GM21723 (cell line): ENCODE measurements around the gene TRPM1.
A peak's percentile ranks its signal among the peaks of the same experiment; 100 is the strongest.

ENCODE experiments used
- ATAC-seq: cut with Tn5 transposase; IDR thresholded peaks from one replicate; pipeline ENCODE4 v1.9.1; 2021; ENCODE audit warnings: mild to moderate bottlenecking, moderate library complexity; ENCODE audit not compliant: unreplicated experiment

TRPM1 gene

GRCh38 chr15:31101262-31102038, at the start of gene TRPM1:
Gene TRPM1 (minus strand): TSS chr15:31101725. CDS start chr15:31081355, 20,370 bp downstream.
- no peak for ATAC-seq

DNA sequence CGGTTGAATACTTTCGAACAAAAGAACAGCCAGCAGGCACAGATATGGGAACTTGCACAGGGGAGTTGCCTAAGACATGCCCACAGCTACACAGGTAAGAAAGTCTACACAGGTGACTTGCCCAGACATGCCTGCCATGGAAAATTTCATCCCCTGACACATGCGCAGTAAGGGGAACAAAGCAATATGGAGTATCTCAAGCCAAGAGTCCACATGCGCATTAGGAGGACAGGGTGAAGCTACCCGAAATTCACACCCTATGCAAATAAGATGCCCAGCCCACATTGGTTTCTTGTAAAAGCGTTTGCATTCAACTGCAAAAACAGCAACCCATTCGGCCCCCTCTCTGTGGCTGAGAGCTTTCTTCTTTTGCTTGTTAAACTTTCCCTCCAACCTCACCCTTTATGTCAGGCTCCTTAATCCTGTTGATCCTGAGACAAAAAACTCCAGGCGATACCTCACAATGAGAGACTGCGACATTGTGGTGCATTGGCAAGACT, 49.3 kb upstream of the TRPM1 start:
- no peak for ATAC-seq

GRCh38 chr15:31149987-31150386, 48.5 kb upstream of the TRPM1 start:
- no peak for ATAC-seq

- ATAC-seq: no peak
These were observed 47.6 kb upstream of the TRPM1 start for GRCh38 chr15:31149088-31149505.

DNA sequence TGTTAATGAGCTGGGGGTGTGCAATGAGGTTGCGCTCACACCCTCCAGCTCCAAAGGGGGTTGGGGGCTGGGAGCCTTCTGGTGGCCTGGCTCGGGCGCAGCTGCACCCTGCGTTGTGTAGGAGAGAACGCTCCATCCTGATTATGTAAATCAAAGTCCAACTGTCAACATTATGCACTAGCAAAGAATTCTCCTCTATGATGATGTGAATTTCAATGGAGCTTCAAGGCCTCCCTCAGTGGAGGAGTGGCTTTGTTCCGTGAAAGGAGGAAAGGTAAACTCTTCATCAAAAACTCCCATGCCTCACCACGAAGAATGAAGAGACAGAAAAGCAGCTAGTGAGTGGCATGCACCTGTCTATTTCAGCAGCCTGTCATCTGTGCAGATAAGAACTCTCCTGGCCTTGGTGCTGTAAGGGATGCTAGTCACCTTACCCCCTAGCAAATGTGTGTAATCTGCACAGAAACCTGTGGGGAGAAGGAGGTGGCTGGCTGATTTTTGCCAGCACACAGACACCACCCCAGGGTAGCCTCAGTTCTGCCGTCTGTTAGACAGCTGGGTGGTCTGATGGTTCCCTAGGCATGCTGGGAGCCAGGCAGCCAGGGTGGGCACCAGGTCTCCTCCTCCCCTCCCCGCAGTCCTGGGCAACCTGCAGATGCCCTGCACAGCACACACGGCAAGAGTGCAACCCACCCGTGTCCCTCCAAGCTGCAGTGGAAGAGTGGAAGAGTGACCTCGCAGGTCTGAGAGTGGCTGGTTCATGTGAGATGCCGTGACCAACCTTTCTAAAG, 47.0 kb upstream of the TRPM1 start:
- no peak for ATAC-seq

DNA sequence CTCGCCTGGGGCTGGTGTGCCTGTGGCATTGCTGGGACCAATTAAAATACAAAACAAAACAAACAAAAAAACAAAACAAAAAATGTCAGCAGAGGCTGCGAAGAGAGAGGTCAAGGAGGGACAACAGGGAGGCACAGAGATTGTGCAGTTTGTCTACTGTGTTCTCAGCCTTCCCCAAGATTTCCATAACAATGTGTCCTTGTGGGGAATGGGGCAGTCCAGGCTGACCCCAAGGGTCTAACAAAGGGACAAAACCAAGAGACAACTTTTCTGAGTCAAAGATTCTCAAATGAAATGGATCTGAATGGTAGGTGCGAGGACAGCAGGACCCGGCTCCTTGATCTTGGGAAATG, 46.4 kb upstream of the TRPM1 start:
- no peak for ATAC-seq

GRCh38 chr15:31147456-31147855, 45.9 kb upstream of the TRPM1 start:
- ATAC-seq: no peak

- no peak for ATAC-seq
These were observed 43.9 kb upstream of the TRPM1 start for GRCh38 chr15:31145271-31145911.

- ATAC-seq: no peak
These were observed 40.3 kb upstream of the TRPM1 start for GRCh38 chr15:31141792-31142191.

DNA sequence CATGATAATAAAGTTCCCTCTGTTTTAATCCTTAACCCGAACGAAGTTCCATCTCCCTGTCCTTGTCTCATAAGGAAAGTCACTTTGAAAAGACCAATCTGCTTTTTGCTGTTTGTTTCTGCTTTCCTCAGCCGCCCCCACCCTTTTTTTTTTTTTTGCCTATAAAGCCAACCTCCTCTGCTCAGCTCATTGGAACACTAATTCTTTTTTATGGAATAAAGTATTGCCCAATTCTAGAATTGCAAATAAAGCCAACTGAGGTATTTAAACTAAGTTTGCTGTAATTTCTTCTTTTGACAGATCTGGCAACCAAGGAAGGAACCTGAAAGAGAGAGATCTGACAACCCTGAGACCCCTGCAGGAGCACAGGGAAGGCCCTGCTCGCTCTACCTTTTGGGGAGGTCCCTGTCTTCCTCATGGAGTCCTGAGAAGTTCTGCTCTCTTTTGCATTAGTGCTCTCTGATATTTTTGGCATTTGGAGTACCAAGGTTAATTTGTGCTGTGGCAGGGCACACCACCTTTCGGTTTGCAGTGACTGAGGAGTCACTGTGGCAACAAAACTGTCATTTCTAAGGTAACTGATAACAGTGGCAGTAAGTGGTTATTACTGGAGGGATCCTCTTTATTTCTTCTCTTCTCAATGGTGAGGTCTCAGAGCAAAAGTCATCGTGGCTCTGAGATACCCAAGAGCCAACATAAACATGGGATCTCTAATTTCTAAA, 35.2 kb upstream of the TRPM1 start:
- no peak for ATAC-seq

DNA sequence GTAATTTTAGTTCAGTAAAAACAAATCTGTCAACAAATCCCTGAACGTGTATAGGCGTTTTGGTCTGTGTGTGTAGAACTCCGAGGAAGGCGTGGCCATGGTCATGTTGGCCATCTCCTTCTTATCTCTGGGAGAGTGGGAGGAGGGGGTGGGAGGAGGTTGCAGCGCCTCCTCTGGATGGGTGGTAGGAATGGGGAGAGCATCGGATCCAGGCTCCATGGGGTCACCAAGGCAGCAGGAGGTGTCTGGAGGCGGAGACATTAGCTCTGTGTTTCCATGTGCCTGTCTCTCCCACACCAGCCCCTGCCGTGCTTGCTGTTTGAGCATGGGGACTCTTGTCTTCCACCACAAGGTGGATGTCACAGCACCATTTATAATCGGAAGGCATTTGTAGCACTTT, 34.5 kb upstream of the TRPM1 start:
- ATAC-seq: no peak

DNA sequence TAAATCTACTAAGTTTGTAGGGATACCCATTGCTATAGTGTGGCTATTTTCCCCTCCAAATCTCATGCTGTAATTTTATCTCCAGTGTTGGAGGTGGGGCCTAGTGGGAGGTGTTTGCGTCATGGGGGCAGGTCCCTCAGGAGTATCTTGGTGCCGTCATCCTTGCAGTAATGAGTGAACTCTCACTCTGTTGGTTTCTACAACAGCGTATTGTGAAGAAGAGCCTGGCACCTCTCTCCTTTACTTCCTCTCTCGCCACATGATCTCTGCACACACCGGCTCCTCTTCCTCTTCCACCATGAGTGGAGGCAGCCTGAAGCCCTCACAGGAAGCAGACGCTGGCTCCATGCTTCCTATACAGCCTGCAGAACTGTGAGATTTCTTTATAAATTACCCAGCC, 34.0 kb upstream of the TRPM1 start:
- no peak for ATAC-seq

DNA sequence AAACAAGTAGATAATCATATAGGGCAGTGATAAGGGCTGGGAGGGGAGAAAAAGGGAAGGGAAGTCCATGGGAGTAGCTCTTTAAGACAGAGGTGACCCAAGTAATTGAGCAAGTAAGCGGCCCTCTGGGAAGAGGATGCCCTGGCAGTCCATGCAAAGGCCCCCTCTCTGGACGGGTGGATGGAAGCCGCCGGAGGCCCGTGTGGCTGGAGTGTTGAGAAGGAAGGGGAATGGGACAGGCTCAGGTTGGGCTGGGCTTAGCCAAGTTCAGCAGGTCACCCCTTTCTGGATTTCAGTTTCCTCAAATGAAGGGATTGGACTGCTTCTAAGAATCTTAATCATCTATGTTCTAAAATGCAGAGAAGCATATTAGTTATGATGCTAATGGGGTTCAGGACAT, 32.4 kb upstream of the TRPM1 start:
- no peak for ATAC-seq

GRCh38 chr15:31131853-31132375, 30.4 kb upstream of the TRPM1 start:
- ATAC-seq: no peak

- ATAC-seq: no peak
These were observed 29.2 kb upstream of the TRPM1 start for GRCh38 chr15:31130576-31131237.

- no peak for ATAC-seq
These were observed 28.3 kb upstream of the TRPM1 start for GRCh38 chr15:31129769-31130303.

- ATAC-seq: peak; percentile 63
These were observed 27.6 kb upstream of the TRPM1 start for GRCh38 chr15:31128919-31129768.

DNA sequence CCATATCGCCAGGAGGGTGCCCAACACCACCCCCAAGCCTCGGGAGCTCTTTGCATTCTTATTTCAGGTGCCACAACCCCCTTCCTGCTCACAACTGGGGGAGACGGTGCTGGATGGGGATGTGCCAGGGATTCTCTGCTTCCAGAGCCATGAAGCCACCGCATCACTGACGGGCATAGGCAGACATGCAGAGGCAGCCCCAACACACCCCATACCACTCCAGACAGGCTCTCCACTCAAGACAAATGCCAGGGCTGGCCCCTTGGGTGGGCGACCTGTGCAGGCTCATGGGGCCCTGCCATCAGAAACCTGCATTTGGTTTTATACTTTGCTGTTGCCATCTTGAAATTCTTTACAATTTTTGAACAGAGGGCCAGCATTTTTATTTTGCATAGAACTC, 27.0 kb upstream of the TRPM1 start:
- no peak for ATAC-seq
